K562 (cell line): ENCODE measurements around the gene LAMP1. TPM values are rescaled to one million over a fixed set of nuclear protein-coding genes. Genes with fewer than 3 reads are reported as not detected.

Experiments used
- ATAC-seq: fragments of 200-7000 bp; cut with Tn5 transposase; 3 replicates; pipeline ENCODE4 v1.9.1; 2020; ENCODE audit warnings: moderate library complexity
- BruUV-seq: library from RNA; stranded (reverse); fragments of 400-500 nt; replicated peaks from 2 replicates; lab custom pipeline; 2021; lab: Mats Ljungman, UMichigan
- CTCF ChIA-PET: fragments of 300-600 bp; formaldehyde crosslinking; extraction: SDS; loops from one replicate; lab custom pipeline; 2021; ENCODE audit warnings: low intra/inter-chr PET ratio; lab: Yijun Ruan, JAX
- POLR2A ChIA-PET: fragments of 300-600, 350-650 bp; sonication (Branson Sonifier 250); formaldehyde crosslinking; extraction: SDS; loops from one replicate; lab custom pipeline; 2021; ENCODE audit warnings: antibody characterized with exemption, inconsistent platforms; lab: Yijun Ruan, JAX
- DNase-seq, 4 experiments: peaks; one replicate each; pipeline versions ENCODE4 v3.0.0 to v3.0.0-alpha.2; 2011 to 2018; ENCODE audit warnings: low spot score in 3 of 4, mixed read lengths in 3 of 4; ENCODE audit errors: extremely low read depth in 1 of 4
- FAIRE-seq: peaks from 2 replicates; lab custom pipeline; 2011; peaks lifted over from hg19 to GRCh38; lab: Jason Lieb, UNC
- H2AFZ ChIP-seq: 2 replicates; pipeline ENCODE4 v1.6.0; 2011; ENCODE audit warnings: low read depth, low read length, control low read depth, inconsistent platforms
- H3K27ac ChIP-seq: fragments of 200-600 bp; 3 replicates; pipeline ENCODE4 v1.8.0; 2011; ENCODE audit warnings: low read depth, mild to moderate bottlenecking, control low read depth, inconsistent platforms, low read length, moderate library complexity, mixed read lengths; ENCODE audit errors: extremely low read depth
- H3K27me3 ChIP-seq, 2 experiments: fragments of 300-600 bp in 1 of 2; 2 replicates in 1 of 2; 3 replicates in 1 of 2; pipeline versions ENCODE4 v1.6.0 to v1.8.0; 2011; ENCODE audit warnings: inconsistent platforms in 2 of 2, low read length in 2 of 2, mild to moderate bottlenecking in 1 of 2, mixed read lengths in 1 of 2, moderate library complexity in 1 of 2; ENCODE audit not compliant: control insufficient read depth in 2 of 2, insufficient read depth in 2 of 2
- H3K36me3 ChIP-seq: fragments of 300-600 bp; 3 replicates; pipeline ENCODE4 v1.8.0; 2011; ENCODE audit warnings: mild to moderate bottlenecking, low read length, inconsistent platforms; ENCODE audit not compliant: control insufficient read depth, insufficient read depth
- H3K4me1 ChIP-seq, 2 experiments: fragments of 200-600 bp in 1 of 2; replicated peaks in 1 of 2; 2 replicates in 1 of 2; 3 replicates in 1 of 2; pipeline versions ENCODE4 v1.5.1 to v1.8.0; 2011; ENCODE audit warnings: inconsistent platforms in 2 of 2, low read length in 2 of 2, mild to moderate bottlenecking in 1 of 2, mixed read lengths in 1 of 2, moderate library complexity in 1 of 2; ENCODE audit not compliant: control insufficient read depth in 2 of 2, insufficient read depth in 2 of 2
- H3K4me2 ChIP-seq: 2 replicates; pipeline ENCODE4 v1.6.1; 2011; ENCODE audit warnings: low read length, control low read depth, inconsistent platforms, mixed read lengths; ENCODE audit not compliant: insufficient read depth
- H3K4me3 ChIP-seq: fragments of 200-600 bp; sonication (generic), shearing (Covaris generic); 2 replicates; pipeline ENCODE4 v1.5.1; 2016; ENCODE audit warnings: control low read depth, inconsistent platforms
- H3K79me2 ChIP-seq: fragments of 200-600 bp; 3 replicates; pipeline ENCODE4 v1.8.0; 2011; ENCODE audit warnings: low read length, inconsistent platforms; ENCODE audit not compliant: control insufficient read depth, insufficient read depth
- H3K9ac ChIP-seq, 2 experiments: 2 replicates each; pipeline versions ENCODE4 v1.6.0 to v1.6.1; 2011; ENCODE audit warnings: low read depth in 2 of 2, low read length in 2 of 2, control low read depth in 1 of 2, inconsistent platforms in 1 of 2, mild to moderate bottlenecking in 1 of 2, mixed read lengths in 1 of 2; ENCODE audit not compliant: insufficient read depth in 1 of 2
- H3K9me1 ChIP-seq: one replicate; pipeline ENCODE4 v1.6.0; 2011; ENCODE audit warnings: inconsistent platforms, mild to moderate bottlenecking, low read length, moderate library complexity; ENCODE audit not compliant: control insufficient read depth, insufficient read depth
- H3K9me3 ChIP-seq: replicated peaks from 2 replicates; pipeline ENCODE4 v1.5.1; 2011; ENCODE audit warnings: low read depth, low read length, inconsistent platforms; ENCODE audit not compliant: control insufficient read depth, insufficient read depth
- H4K20me1 ChIP-seq: replicated peaks from 2 replicates; pipeline ENCODE4 v1.6.1; 2011; ENCODE audit warnings: low read length, inconsistent platforms, mixed read lengths; ENCODE audit not compliant: control insufficient read depth, insufficient read depth
- ASH1L ChIP-seq: fragments of 450-650 bp; IDR thresholded peaks from 2 replicates; pipeline ENCODE4 v1.6.1; 2018; ENCODE audit warnings: borderline replicate concordance, mild to moderate bottlenecking, low read depth; ENCODE audit not compliant: partially characterized antibody
- BMI1 ChIP-seq: fragments of 150-350 bp; IDR thresholded peaks from 2 replicates; pipeline ENCODE4 v1.6.1; 2014; ENCODE audit warnings: low read length
- CTBP1 ChIP-seq: fragments of 450-650 bp; IDR thresholded peaks from 2 replicates; pipeline ENCODE4 v1.6.1; 2016; ENCODE audit warnings: borderline replicate concordance
- HES1 ChIP-seq: fragments of 450-650 bp; IDR thresholded peaks from 2 replicates; pipeline ENCODE4 v1.6.1; 2016; ENCODE audit warnings: low read depth, mild to moderate bottlenecking, moderate library complexity
- MAFG ChIP-seq: fragments of 450-650 bp; conservative IDR thresholded peaks from 2 replicates; pipeline ENCODE4 v1.6.1; 2016; ENCODE audit warnings: missing genetic modification characterization, missing compliant biosample characterization
- MTA1 ChIP-seq: fragments of 450-650 bp; IDR thresholded peaks from 2 replicates; pipeline ENCODE4 v1.6.1; 2017; ENCODE audit warnings: borderline replicate concordance
- NEUROD1 ChIP-seq: fragments of 150-350 bp; IDR thresholded peaks from 2 replicates; pipeline ENCODE4 v1.6.1; 2014; ENCODE audit warnings: borderline replicate concordance, low read length, low read depth; ENCODE audit not compliant: partially characterized antibody
- NRF1 ChIP-seq, 2 experiments: fragments of 450-650 bp; IDR thresholded peaks in 1 of 2; conservative IDR thresholded peaks in 1 of 2; 2 replicates each; pipeline ENCODE4 v1.6.1; 2014; ENCODE audit warnings: mild to moderate bottlenecking in 2 of 2
- PTTG1 ChIP-seq: fragments of 450-650 bp; IDR thresholded peaks from 2 replicates; pipeline ENCODE4 v1.6.1; 2016; ENCODE audit warnings: low read depth, mild to moderate bottlenecking, missing genetic modification characterization, missing compliant biosample characterization
- RBM15 ChIP-seq: fragments of 200-400 bp; formaldehyde crosslinking; IDR thresholded peaks from 2 replicates; pipeline ENCODE4 v1.6.1; 2018; ENCODE audit warnings: mild to moderate bottlenecking, low read length, moderate library complexity; ENCODE audit not compliant: insufficient read depth
- RCOR1 ChIP-seq, 2 experiments: IDR thresholded peaks; 2 replicates each; pipeline ENCODE4 v1.6.1; 2012; ENCODE audit warnings: low read depth in 2 of 2, low read length in 2 of 2, borderline replicate concordance in 1 of 2, improper control_type of control experiment in 1 of 2
- SMAD3 ChIP-seq: fragments of 450-650 bp; formaldehyde crosslinking; conservative IDR thresholded peaks from 2 replicates; pipeline ENCODE4 v1.4.0; 2020; ENCODE audit warnings: mild to moderate bottlenecking
- STAG1 ChIP-seq: sonication (generic); formaldehyde crosslinking; IDR thresholded peaks from 2 replicates; pipeline ENCODE4 v1.5.0; 2020; ENCODE audit warnings: missing genetic modification reagents, borderline replicate concordance
- ZNF76 ChIP-seq: fragments of 250-450 bp; sonication (Bioruptor Pico); IDR thresholded peaks from 2 replicates; pipeline ENCODE4 v1.4.0; 2020; ENCODE audit warnings: mild to moderate bottlenecking, moderate library complexity, borderline replicate concordance
- WGBS: fragments of 100-300 bp; shearing (Covaris generic); methylation state at CpG from one replicate; pipeline ENCODE4 v1.1.6; 2016; ENCODE audit warnings: low coverage, mixed read lengths; ENCODE audit not compliant: insufficient coverage; ENCODE audit errors: missing lambda C conversion rate; 5-methylcytosine and 5-hydroxymethylcytosine counted together
- in situ Hi-C: fragments of 300-500 bp; cut with MboI; formaldehyde crosslinking; loops from 4 replicates; pipeline ENCODE4 v1.15.0; 2018; ENCODE audit warnings: inconsistent platforms, mixed read lengths
- intact Hi-C: fragments of 100-400 bp; cut with micrococcal nuclease; formaldehyde crosslinking; loops from 2 replicates; pipeline ENCODE4 v1.14.2; 2022
- polyA plus RNA-seq, 8 experiments: library from polyadenylated mRNA; depleted of rRNA in 4 of 8; stranded (reverse) in 5 of 8; unstranded in 3 of 8; fragments of >200 nt; fragmentation: Nextera tagmentation in 2 of 8; fragmentation: Illumina TruSeq in 1 of 8; extraction: Ambion mirVana in 2 of 8; extraction: Trizol in 1 of 8; gene quantifications; 2 replicates each; pipeline versions ENCODE4 v1.2.1 to v1.2.3, GENCODE V29; 2011 to 2014; ENCODE audit warnings: inconsistent platforms in 1 of 8, missing spikeins in 1 of 8
- total RNA-seq, 7 experiments: library from RNA; depleted of rRNA in 6 of 7; stranded (reverse); fragments of >200 nt in 6 of 7; fragmentation: Illumina TruSeq in 2 of 7; extraction: Trizol in 2 of 7; gene quantifications; 2 replicates each; pipeline versions ENCODE4 v1.2.1 to v1.2.3, GENCODE V29; 2011 to 2021; ENCODE audit warnings: low replicate concordance in 1 of 7
- TF ChIP-seq, protein P1 (sequence below): fragments of 450-650 bp; IDR thresholded peaks from 2 replicates; pipeline ENCODE4 v1.6.1; 2018; ENCODE audit not compliant: partially characterized antibody

The LAMP1 gene
- total and polyA plus RNA-seq, 9 of the 15 experiments (the other 6 are each of a cell fraction or from before 2014, with no cell fraction given) = 2.2 to 70.1 (median 30.5) TPM

DNA sequence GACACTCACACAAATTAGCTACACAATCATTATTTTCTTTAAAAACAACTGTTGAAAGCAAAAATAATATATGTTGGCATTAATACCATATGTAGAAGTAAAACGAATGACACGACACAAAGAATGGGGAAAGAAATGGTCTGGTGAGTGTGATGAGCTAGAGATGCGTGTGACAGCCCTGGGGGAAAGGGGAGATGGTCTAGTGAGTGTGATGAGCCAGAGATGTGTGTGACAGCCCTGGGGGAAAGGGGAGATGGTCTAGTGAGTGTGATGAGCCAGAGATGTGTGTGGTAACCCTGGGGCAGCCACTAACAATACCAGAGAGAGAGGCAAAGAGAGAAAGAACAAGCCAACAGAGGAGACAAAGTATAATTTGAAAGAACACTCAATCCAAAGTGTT lies 22.3 kb upstream of the LAMP1 start:
- no peak overlapping the region for H2AFZ ChIP-seq
- no TSS peak for BruUV-seq
- intact Hi-C loops = loop anchor here (2.0 to 10.0 kb wide), 2 partner anchors 116 to 290 kb away; no protein-coding TSS in a partner anchor
- H3K4me2 ChIP-seq = peak overlapping the region; percentile 46; the same call in 1 of the 2 replicates
- DNase-seq = no peak
- in situ Hi-C loops = loop anchor here (10.0 kb wide), 1 partner anchor 110 kb away; no protein-coding TSS in a partner anchor
- H3K9ac ChIP-seq = no peak overlapping the region
- H3K79me2 ChIP-seq = no peaks in the 10 kb centered on the region
- H3K27ac ChIP-seq = peak overlapping the region; percentile 58; the same call in 1 of the 3 replicates
- H3K27me3 ChIP-seq = peaks cover 0 to 4% of the 10 kb centered on the region in 2 experiments; a peak in 2 of 5 replicates
- ChIA-PET CTCF (no interaction called here), POLR2A (interaction anchor here (0.6 to 0.9 kb wide), 2 partner anchors 12 to 240 kb away, joined by 3 to 4 read pairs; no protein-coding TSS in a partner anchor)
- peak; percentile 26 for FAIRE-seq
- H4K20me1 ChIP-seq = no peaks in the 10 kb centered on the region
- 39% methylated on average over 3 of the region's 3 CpGs for WGBS
- H3K36me3 ChIP-seq = no peaks in the 10 kb centered on the region
- H3K9me3 ChIP-seq = no peaks in the 10 kb centered on the region; the same call in 1 of the 2 replicates
- peaks cover 6 to 20% of the 10 kb centered on the region in 2 experiments; a peak in 4 of 5 replicates for H3K4me1 ChIP-seq
- no peak for TF ChIP-seq MTA1
- TF ChIP-seq NEUROD1 = no peak
- TF ChIP-seq SMAD3 = no peak
- no peak for TF ChIP-seq ZNF76 (CRISPR knock-in tag)
- TF ChIP-seq RBM15 = no peak
- TF ChIP-seq RCOR1 (IDR thresholded peaks at IDR 0.05; ENCODE audit: borderline replicate concordance in 1 of 2, low read depth in 2 of 2, low read length in 2 of 2) = no peak
- no peak for TF ChIP-seq CTBP1
- no peak for TF ChIP-seq NRF1 (conservative IDR thresholded peaks at IDR 0.05 in 1 of 2, IDR thresholded peaks at IDR 0.05 in 1 of 2)
- no peak for TF ChIP-seq HES1
- TF ChIP-seq, protein P1, sequence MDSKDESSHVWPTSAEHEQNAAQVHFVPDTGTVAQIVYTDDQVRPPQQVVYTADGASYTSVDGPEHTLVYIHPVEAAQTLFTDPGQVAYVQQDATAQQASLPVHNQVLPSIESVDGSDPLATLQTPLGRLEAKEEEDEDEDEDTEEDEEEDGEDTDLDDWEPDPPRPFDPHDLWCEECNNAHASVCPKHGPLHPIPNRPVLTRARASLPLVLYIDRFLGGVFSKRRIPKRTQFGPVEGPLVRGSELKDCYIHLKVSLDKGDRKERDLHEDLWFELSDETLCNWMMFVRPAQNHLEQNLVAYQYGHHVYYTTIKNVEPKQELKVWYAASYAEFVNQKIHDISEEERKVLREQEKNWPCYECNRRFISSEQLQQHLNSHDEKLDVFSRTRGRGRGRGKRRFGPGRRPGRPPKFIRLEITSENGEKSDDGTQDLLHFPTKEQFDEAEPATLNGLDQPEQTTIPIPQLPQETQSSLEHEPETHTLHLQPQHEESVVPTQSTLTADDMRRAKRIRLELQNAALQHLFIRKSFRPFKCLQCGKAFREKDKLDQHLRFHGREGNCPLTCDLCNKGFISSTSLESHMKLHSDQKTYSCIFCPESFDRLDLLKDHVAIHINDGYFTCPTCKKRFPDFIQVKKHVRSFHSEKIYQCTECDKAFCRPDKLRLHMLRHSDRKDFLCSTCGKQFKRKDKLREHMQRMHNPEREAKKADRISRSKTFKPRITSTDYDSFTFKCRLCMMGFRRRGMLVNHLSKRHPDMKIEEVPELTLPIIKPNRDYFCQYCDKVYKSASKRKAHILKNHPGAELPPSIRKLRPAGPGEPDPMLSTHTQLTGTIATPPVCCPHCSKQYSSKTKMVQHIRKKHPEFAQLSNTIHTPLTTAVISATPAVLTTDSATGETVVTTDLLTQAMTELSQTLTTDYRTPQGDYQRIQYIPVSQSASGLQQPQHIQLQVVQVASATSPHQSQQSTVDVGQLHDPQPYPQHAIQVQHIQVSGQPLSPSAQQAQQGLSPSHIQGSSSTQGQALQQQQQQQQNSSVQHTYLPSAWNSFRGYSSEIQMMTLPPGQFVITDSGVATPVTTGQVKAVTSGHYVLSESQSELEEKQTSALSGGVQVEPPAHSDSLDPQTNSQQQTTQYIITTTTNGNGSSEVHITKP = no peak
- TF ChIP-seq BMI1 = no peak
- no peak for TF ChIP-seq PTTG1 (tag)
- no peak for TF ChIP-seq MAFG (tag)
- TF ChIP-seq STAG1 = no peak
- no peak for TF ChIP-seq ASH1L
- H3K9me1 ChIP-seq = no peaks in the 10 kb centered on the region
- no peak for ATAC-seq
- no peak overlapping the region for H3K4me3 ChIP-seq
